Measurements from ENCODE around the gene TENM3. TPM values are rescaled to one million over a fixed set of nuclear protein-coding genes. Genes with fewer than 3 reads are reported as not detected.

The TENM3 gene
- total RNA-seq, 1 donor from 2014 or later: 11.0 TPM

GRCh38 chr4:182552948-182553347 is 309.7 kb downstream of the TENM3 start:
- Histone ChIP-seq H3K4me3 (no peak overlapping the region), H3K27ac (no peak overlapping the region), H3K36me3 (no peaks in the 10 kb centered on the region), H3K4me1 (peaks cover 11% of the 10 kb centered on the region), H3K27me3 (no peaks in the 10 kb centered on the region), H3K9me3 (no peaks in the 10 kb centered on the region)
- intact Hi-C loops (cut with DNase I): loop anchor here (5.0 kb wide), 1 partner anchor 291 kb away; no protein-coding TSS in a partner anchor
- no peak for DNase-seq (ENCODE audit: extremely low spot score in 2 of 2)
- no peak for TF ChIP-seq POLR2AphosphoS5 (IDR thresholded peaks at IDR 0.05; ENCODE audit: insufficient read depth in 1 of 2, low read depth in 1 of 2)
- no peak for TF ChIP-seq CTCF (IDR thresholded peaks at IDR 0.05)
- TF ChIP-seq POLR2A (IDR thresholded peaks at IDR 0.05): no peak

GRCh38 chr4:182553653-182554052 is 310.5 kb downstream of the TENM3 start:
- DNase-seq (ENCODE audit: extremely low spot score in 2 of 2): no peak
- H3K36me3 ChIP-seq: no peaks in the 10 kb centered on the region
- no peak for TF ChIP-seq POLR2AphosphoS5 (IDR thresholded peaks at IDR 0.05; ENCODE audit: insufficient read depth in 1 of 2, low read depth in 1 of 2)
- no peak for TF ChIP-seq POLR2A (IDR thresholded peaks at IDR 0.05)
- TF ChIP-seq CTCF (IDR thresholded peaks at IDR 0.05): no peak
- H3K4me3 ChIP-seq: peak overlapping the region; percentile 17 to 19
- intact Hi-C loops (cut with DNase I): loop anchor here (5.0 kb wide), 1 partner anchor 291 kb away; no protein-coding TSS in a partner anchor
- no peaks in the 10 kb centered on the region for H3K9me3 ChIP-seq
- peaks cover 11% of the 10 kb centered on the region for H3K4me1 ChIP-seq
- H3K27ac ChIP-seq: peak overlapping the region; percentile 33
- no peaks in the 10 kb centered on the region for H3K27me3 ChIP-seq

- intact Hi-C loops (cut with DNase I): loop anchor here (5.0 kb wide), 1 partner anchor 292 kb away; no protein-coding TSS in a partner anchor
- Histone ChIP-seq H3K36me3 (no peaks in the 10 kb centered on the region), H3K27me3 (no peaks in the 10 kb centered on the region), H3K4me3 (no peak overlapping the region), H3K9me3 (no peaks in the 10 kb centered on the region), H3K27ac (no peak overlapping the region), H3K4me1 (peaks cover 11% of the 10 kb centered on the region)
- no peak for DNase-seq (ENCODE audit: extremely low spot score in 2 of 2)
- TF ChIP-seq POLR2AphosphoS5 (IDR thresholded peaks at IDR 0.05; ENCODE audit: insufficient read depth in 1 of 2, low read depth in 1 of 2) (no peak), POLR2A (IDR thresholded peaks at IDR 0.05) (no peak), CTCF (IDR thresholded peaks at IDR 0.05) (no peak)
Measured at GRCh38 chr4:182554736-182555135, 311.5 kb downstream of the TENM3 start.

- peak overlapping the region; percentile 24 for H3K27ac ChIP-seq
- no peak for DNase-seq (ENCODE audit: extremely low spot score in 2 of 2)
- intact Hi-C loops (cut with DNase I): no loop called here
Measured at GRCh38 chr4:182555997-182556418, 312.8 kb downstream of the TENM3 start.

More at GRCh38 chr4:182555997-182556418, 312.8 kb downstream of the TENM3 start:
- Histone ChIP-seq H3K4me3 (no peak overlapping the region), H3K27me3 (no peaks in the 10 kb centered on the region), H3K4me1 (peaks cover 11% of the 10 kb centered on the region), H3K36me3 (no peaks in the 10 kb centered on the region), H3K9me3 (no peaks in the 10 kb centered on the region)
- TF ChIP-seq POLR2AphosphoS5 (IDR thresholded peaks at IDR 0.05; ENCODE audit: insufficient read depth in 1 of 2, low read depth in 1 of 2) (no peak), POLR2A (IDR thresholded peaks at IDR 0.05) (no peak), CTCF (IDR thresholded peaks at IDR 0.05) (no peak)

All from vagina (tissue), 2 donors.